HEK293T (cell line): Measurements from ENCODE around the gene PRSS37.

Source experiments
- CTCF ChIA-PET: fragments of 350-600 bp; formaldehyde crosslinking; extraction: SDS; loops from one replicate; lab custom pipeline; 2021; ENCODE audit warnings: antibody characterized with exemption, inconsistent platforms; lab: Yijun Ruan, JAX
- POLR2A ChIA-PET: fragments of 350-600 bp; formaldehyde crosslinking; extraction: SDS; loops from one replicate; lab custom pipeline; 2020; ENCODE audit warnings: antibody characterized with exemption, inconsistent platforms; lab: Yijun Ruan, JAX
- DNase-seq: peaks from one replicate; pipeline ENCODE4 v3.0.0; 2012; ENCODE audit warnings: mixed read lengths; ENCODE audit errors: extremely low spot score
- ARNT ChIP-seq: fragments of 450-650 bp; IDR thresholded peaks from 2 replicates; pipeline ENCODE4 v1.6.1; 2017; ENCODE audit warnings: mild to moderate bottlenecking
- BHLHE40 ChIP-seq: fragments of 450-650 bp; IDR thresholded peaks from 2 replicates; pipeline ENCODE4 v1.6.1; 2016; ENCODE audit warnings: mild to moderate bottlenecking, moderate library complexity, borderline replicate concordance
- CTBP1 ChIP-seq: fragments of 450-650 bp; IDR thresholded peaks from 2 replicates; pipeline ENCODE4 v1.6.1; 2016; ENCODE audit warnings: borderline replicate concordance
- ELF4 ChIP-seq: fragments of 450-650 bp; IDR thresholded peaks from 2 replicates; pipeline ENCODE4 v1.6.1; 2017; ENCODE audit warnings: antibody characterized with exemption
- FOXA1 ChIP-seq: fragments of 450-650 bp; IDR thresholded peaks from 2 replicates; pipeline ENCODE4 v1.6.1; 2016; ENCODE audit warnings: mild to moderate bottlenecking
- FOXK2 ChIP-seq: fragments of 450-650 bp; IDR thresholded peaks from 2 replicates; pipeline ENCODE4 v1.6.1; 2016; ENCODE audit warnings: mild to moderate bottlenecking
- FOXM1 ChIP-seq: fragments of 450-650 bp; IDR thresholded peaks from 2 replicates; pipeline ENCODE4 v1.6.1; 2017; ENCODE audit warnings: mild to moderate bottlenecking, borderline replicate concordance
- HDGF ChIP-seq: fragments of 450-650 bp; IDR thresholded peaks from 2 replicates; pipeline ENCODE4 v1.6.1; 2017; ENCODE audit warnings: antibody characterized with exemption, borderline replicate concordance
- L3MBTL2 ChIP-seq: fragments of 450-650 bp; conservative IDR thresholded peaks from 2 replicates; pipeline ENCODE4 v1.6.1; 2016; ENCODE audit warnings: mild to moderate bottlenecking
- LEF1 ChIP-seq: fragments of 450-650 bp; IDR thresholded peaks from 2 replicates; pipeline ENCODE4 v1.6.1; 2017; ENCODE audit warnings: mild to moderate bottlenecking, borderline replicate concordance
- NFRKB ChIP-seq: fragments of 450-650 bp; IDR thresholded peaks from 2 replicates; pipeline ENCODE4 v1.6.1; 2016; ENCODE audit warnings: mild to moderate bottlenecking, moderate library complexity
- PKNOX1 ChIP-seq: fragments of 450-650 bp; IDR thresholded peaks from 2 replicates; pipeline ENCODE4 v1.6.1; 2016
- SP1 ChIP-seq: fragments of 450-650 bp; IDR thresholded peaks from 2 replicates; pipeline ENCODE4 v1.6.1; 2017
- SUZ12 ChIP-seq: fragments of 450-650 bp; IDR thresholded peaks from 2 replicates; pipeline ENCODE4 v1.6.1; 2016; ENCODE audit warnings: mild to moderate bottlenecking
- TARDBP ChIP-seq: fragments of 450-650 bp; IDR thresholded peaks from 2 replicates; pipeline ENCODE4 v1.6.1; 2016
- ZNF384 ChIP-seq: fragments of 450-650 bp; IDR thresholded peaks from 2 replicates; pipeline ENCODE4 v1.6.1; 2016

The PRSS37 gene

GRCh38 chr7:141841385-141841784 lies at the start of gene PRSS37:
Gene PRSS37 (minus strand): TSS chr7:141841485. CDS start chr7:141841049, 436 bp downstream.
- CTCF ChIA-PET: no interaction called here
- DNase-seq: no peak
- TF ChIP-seq FOXA1 (no peak), NFRKB (no peak), HDGF (no peak), SUZ12 (no peak)
- POLR2A ChIA-PET: no interaction called here

GRCh38 chr7:141889321-141889720 lies 48.0 kb upstream of the PRSS37 start:
- no peak for DNase-seq
- TF ChIP-seq SP1 (no peak), HDGF (no peak)
- ChIA-PET CTCF (interaction anchor here (0.6 kb wide), 1 partner anchor 98 kb away, joined by 3 read pairs; no protein-coding TSS in a partner anchor), POLR2A (no interaction called here)

- no peak for DNase-seq
- ChIA-PET CTCF (no interaction called here), POLR2A (no interaction called here)
- no peak for TF ChIP-seq ZNF384
- TF ChIP-seq CTBP1: no peak
- no peak for TF ChIP-seq BHLHE40
- TF ChIP-seq ELF4: no peak
- no peak for TF ChIP-seq SP1
- TF ChIP-seq L3MBTL2: no peak
- TF ChIP-seq ARNT: no peak
- TF ChIP-seq PKNOX1: no peak
- no peak for TF ChIP-seq NFRKB
- no peak for TF ChIP-seq FOXK2
- TF ChIP-seq HDGF: no peak
- no peak for TF ChIP-seq LEF1
- no peak for TF ChIP-seq TARDBP
- TF ChIP-seq FOXM1: no peak
- TF ChIP-seq FOXA1: no peak
Observed at GRCh38 chr7:141884539-141885225, 43.4 kb upstream of the PRSS37 start.

- POLR2A ChIA-PET: no interaction called here
- TF ChIP-seq FOXM1: no peak
- TF ChIP-seq PKNOX1: no peak
- no peak for TF ChIP-seq ELF4
- no peak for TF ChIP-seq BHLHE40
- TF ChIP-seq NFRKB: no peak
- no peak for TF ChIP-seq FOXA1
- TF ChIP-seq SUZ12: no peak
- TF ChIP-seq LEF1: no peak
- TF ChIP-seq ZNF384: no peak
- no peak for TF ChIP-seq FOXK2
- DNase-seq: no peak
- CTCF ChIA-PET: no interaction called here
Observed at GRCh38 chr7:141880960-141881359, 39.7 kb upstream of the PRSS37 start.

- POLR2A ChIA-PET: no interaction called here
- TF ChIP-seq ELF4 (no peak), LEF1 (no peak), ARNT (no peak), L3MBTL2 (no peak), CTBP1 (no peak)
- CTCF ChIA-PET: interaction anchor here (0.6 kb wide), 1 partner anchor 727 kb away, joined by 4 read pairs; no protein-coding TSS in a partner anchor
- DNase-seq: no peak
Observed at GRCh38 chr7:141877365-141877764, 36.1 kb upstream of the PRSS37 start.

- TF ChIP-seq FOXK2: no peak
- no peak for TF ChIP-seq FOXM1
- TF ChIP-seq TARDBP: no peak
- TF ChIP-seq LEF1: no peak
- TF ChIP-seq SP1: no peak
- no peak for TF ChIP-seq BHLHE40
- TF ChIP-seq CTBP1: no peak
- no peak for TF ChIP-seq ZNF384
- ChIA-PET CTCF (no interaction called here), POLR2A (no interaction called here)
- DNase-seq: no peak
Observed at GRCh38 chr7:141876371-141876770, 35.1 kb upstream of the PRSS37 start.

GRCh38 chr7:141875453-141875852 lies 34.2 kb upstream of the PRSS37 start:
- no peak for DNase-seq
- ChIA-PET POLR2A (no interaction called here), CTCF (interaction anchor here (0.5 kb wide), 1 partner anchor 1211 kb away, joined by 4 read pairs; no protein-coding TSS in a partner anchor)
- TF ChIP-seq PKNOX1 (no peak), ZNF384 (no peak), TARDBP (no peak), ARNT (no peak), FOXK2 (no peak), FOXA1 (no peak), LEF1 (no peak), BHLHE40 (no peak), FOXM1 (no peak), NFRKB (no peak), SUZ12 (no peak), L3MBTL2 (no peak), ELF4 (no peak), HDGF (no peak), CTBP1 (no peak), SP1 (no peak)
